Activated CD4-positive, alpha-beta T cell treated with anti-CD3 and anti-CD28 coated beads for 48 hours (primary cell): Measurements from ENCODE around the gene ATP2B3.
A peak's percentile ranks its signal among the peaks of the same experiment; 100 is the strongest.
"Not testable (repeated sequence)": the region's sequence is repeated elsewhere in the genome, so short reads cannot be mapped to it uniquely, and the experiment has no call there.

Source experiments
- DNase-seq: peaks from one replicate; pipeline ENCODE4 v3.0.0-alpha.2; 2020

The ATP2B3 gene

DNA sequence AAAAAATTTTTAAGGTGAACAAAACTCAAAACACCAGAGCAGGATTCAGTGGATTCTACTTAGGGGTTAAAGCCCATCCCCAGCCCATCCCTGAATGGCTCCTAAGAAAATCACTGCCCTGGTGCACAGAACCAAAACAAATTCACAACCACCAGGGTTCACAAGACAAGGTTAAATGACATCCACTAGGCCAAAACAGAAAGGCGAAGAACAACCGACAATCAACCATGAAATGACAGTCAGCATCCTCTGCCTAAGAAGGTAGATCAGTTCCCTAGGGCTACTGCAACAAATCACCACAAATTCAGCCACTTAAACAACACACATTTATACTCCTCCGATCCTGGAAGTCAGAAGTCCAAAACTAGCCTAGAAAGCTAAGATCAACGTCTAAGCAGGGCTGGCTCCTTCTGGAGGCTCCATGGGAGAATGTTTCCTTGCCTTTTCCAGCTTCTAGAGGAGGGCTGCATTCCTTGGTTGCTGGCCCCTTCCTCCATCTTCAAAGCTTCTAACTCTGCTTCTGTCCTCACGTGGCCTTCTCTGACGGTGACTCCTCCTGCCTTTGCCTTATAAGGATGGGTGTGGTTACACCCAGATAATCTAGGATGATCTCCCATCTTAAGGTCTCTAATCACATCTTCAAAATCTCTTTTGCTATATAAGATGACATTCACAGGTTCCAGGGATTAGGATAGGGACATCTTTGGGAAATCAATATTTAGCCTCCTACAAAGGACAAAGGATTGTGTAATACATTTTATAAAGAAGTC lies 79.7 kb downstream of the ATP2B3 start:
- DNase-seq: no peak

GRCh38 chrX:153598541-153599191 lies 81.2 kb downstream of the ATP2B3 start, which contains the start of gene CCNQ:
Gene CCNQ, minus strand, starts transcription at chrX:153599139. Its CDS starts 66 bp downstream, at chrX:153599073.
- peak; percentile 23 for DNase-seq

DNA sequence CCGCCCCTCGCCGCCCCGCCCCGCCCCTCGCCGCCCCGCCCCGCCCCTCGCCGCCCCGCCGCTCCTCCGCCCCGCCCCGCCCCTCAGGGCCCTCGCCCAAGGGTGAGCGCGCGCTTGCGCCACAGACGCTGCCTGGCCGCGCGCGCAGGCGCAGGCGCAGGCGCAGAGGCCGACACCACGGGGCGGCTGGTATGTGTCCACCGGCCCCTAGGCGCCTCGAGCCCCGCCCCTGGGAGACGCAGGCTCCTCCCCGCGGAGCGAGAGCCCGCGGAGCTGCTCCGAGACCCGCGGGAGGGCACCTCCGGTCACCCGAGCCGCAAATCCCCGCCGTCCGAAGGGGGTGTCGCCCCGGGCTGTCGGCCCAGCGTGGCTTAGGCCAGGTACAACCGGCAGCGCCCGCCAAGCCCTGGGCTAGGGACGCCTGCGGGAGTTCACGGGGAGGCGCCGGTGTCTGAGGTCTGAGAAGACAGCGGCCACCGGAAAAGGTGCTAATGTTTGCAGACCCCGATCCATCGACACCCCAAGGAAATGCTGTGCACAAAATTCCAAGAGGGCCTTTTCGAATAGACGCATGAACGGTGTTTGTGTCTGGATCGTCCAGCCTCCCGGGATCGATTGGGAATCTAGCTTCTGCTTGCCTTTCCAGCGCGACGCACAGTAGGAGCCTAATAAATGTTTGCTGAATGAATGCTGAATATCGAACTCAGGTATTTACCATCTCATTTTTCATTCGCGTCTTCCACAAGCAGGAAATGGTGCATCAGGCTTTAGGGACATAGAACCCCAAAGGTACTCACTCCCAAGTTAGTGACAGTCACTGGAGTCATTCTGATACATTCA lies 82.0 kb downstream of the ATP2B3 start:
- peak; percentile 89 for DNase-seq

GRCh38 chrX:153600032-153600373 lies 82.6 kb downstream of the ATP2B3 start:
- peak; percentile 13 for DNase-seq

GRCh38 chrX:153600921-153601320 lies 83.5 kb downstream of the ATP2B3 start:
- DNase-seq: no peak

DNA sequence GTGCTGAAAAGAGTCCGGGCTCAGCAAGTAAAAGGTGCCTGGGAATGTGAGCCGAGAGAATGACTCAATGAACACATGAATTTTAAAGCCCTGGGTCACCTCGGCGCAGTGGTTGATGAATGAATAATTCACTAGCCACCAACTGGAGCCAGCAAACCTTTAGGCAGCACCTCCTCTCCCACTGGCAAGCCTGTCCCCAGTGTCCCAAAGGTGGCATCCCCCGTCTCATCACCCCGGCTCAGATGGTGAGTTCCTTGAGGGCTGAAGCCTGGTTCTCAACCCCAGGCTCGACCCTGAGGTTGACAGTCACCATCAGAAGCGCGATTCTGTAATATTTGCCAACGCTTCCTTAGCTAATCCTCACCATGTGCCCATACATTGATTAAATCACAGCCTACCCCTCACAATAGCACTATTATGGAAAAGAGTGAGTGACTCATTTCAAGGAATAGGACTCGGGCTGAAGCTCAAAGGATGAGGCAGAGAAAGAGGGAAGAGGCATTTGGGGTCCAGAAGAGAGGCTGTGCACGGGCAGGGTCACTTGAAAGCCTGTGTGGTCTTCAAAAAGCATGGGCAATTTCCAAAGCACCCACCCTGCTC lies 84.2 kb downstream of the ATP2B3 start:
- no peak for DNase-seq

GRCh38 chrX:153602601-153603000 lies 85.2 kb downstream of the ATP2B3 start:
- DNase-seq: no peak

- DNase-seq: no peak
Measured at GRCh38 chrX:153603131-153603656, 85.8 kb downstream of the ATP2B3 start.

DNA sequence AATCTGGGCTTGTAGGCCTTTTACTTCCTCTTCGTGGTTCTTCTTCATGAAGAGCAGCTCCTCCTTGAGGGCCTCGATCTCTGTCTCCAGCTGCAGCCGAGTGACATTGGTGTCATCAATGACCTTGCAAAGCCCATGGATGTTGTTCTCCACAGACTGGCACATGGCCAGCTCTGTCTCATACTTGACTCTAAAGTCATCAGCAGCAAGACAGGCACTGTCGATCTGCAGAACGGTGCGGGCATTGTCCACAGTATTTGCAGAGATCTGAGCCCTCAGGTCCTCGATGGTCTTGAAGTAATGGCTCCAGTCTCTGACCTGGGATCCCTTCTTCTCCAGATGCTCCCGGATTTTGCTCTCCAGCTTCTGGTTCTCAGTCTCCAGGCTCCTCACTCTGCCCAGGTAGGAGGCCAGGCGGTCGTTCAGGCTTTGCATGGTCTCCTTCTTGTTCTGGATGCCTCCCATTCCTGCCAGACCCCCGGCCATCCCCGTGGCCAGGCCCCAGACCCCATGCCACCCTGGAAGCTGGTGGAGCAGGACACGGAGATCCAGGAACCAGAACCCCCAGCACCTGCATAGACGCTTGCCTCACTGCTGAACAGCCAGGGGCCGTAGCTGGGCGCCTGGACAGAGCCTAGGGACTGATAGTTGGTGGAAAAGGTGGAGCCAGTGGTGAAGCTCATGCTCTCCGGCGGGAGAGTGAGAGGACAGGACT lies 87.4 kb downstream of the ATP2B3 start:
- DNase-seq: not testable (repeated sequence)

DNA sequence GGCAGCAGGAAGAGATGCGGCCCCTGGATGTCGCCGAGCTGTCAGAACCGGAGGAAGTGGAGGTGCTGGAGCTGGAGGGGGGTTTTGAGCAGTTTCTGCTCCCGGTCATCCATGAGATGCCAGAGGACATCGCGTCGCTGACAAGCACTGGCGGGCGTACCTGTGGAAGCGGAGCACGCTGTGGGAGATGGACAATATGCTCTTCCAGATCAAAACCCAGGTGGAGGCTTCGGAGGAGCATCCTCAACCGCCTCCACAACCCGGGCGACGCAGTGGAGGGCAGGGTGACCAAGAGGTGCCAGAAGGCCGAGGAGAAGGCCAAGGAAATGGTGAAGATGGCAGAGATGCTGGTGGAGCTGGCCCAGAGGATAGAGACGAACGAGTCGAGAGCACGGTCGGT lies 89.1 kb downstream of the ATP2B3 start:
- no peak for DNase-seq

- DNase-seq: no peak
Measured at GRCh38 chrX:153608376-153608775, 90.9 kb downstream of the ATP2B3 start.

- no peak for DNase-seq
Measured at GRCh38 chrX:153608806-153609205, 91.4 kb downstream of the ATP2B3 start.

DNA sequence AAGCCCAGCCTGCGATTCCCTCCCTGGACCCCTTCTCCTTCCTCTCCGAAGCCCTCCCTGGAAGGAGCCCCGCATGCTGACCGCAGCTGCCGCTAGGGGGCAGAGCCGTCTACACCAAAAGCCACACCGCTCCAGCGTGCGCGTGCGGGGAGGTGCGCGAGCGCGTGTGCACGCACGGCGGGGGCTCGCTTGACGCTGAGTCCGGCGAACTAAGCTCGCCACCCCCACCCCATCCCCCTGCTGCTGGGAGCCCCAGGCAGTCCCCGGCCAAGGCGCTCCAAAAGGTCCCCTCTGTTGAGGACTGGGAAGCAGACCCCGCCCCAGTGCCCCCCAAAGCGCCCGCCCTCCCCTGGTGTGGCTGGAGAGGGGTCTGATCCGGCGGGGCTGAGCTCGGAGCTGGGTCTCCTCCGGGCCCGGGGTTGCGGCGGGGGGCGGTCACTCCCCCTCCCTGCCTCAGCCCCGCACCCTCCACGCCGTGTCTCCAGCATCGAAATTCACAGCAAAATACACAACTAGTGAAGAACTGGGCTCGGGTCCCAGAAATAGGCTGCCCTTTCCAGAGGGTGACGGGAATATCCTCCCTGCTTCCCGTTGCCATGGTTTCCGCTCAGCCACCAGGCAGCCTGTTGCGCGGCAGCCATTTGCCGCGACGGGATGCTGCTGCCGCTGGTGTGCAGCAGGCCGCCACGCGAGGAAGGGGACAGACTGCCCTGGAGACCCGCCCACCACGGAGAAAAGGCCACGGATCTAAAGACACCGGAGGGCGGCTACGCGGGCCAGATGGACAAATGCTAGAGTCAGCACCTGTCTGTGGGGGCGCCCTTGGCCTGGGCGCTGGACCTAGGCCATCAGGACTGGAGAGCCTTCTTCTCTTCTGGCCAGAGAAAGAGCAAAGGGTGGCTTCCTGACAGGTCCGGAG lies 92.7 kb downstream of the ATP2B3 start:
- DNase-seq: peak; percentile 84

GRCh38 chrX:153610836-153611213 lies 93.4 kb downstream of the ATP2B3 start:
- DNase-seq: no peak

DNA sequence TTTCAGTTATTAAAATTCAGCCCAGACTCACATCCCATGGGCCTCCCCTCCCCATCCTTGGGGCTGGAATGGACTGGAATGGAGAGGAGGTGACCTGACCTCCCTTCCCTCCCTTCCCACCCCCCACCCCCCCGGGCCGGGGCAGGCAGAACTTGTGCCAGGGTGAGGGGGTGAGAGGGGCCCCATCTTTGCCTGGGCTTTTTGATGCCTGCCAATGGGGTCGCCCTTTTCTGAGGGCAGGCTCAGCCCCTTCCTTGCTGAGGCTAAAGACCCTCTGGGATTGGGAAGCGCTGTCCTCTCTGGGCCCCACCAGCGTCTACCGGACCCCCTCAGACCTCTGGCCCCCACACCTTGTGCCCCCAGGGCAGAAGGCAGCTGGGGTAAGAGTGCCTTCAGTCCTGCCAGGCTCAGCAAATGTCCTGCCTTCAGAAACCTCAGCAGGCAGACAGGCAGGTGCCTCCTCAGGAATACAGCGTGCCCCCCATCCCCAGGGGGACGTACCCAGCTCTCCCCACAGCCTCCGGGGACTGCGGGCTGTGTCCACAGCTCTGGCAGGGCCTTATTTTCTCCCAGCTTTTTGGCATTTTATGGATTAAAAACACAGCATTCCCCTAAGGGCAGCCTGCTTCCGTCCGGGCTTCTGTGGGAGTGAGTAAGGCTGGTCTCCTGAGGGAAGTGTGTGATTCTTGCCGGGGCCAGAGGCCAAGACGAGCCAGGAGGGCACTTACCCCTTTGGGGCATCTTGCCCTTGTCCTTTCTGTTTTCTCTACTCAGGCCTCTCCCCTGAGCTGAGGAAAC lies 94.1 kb downstream of the ATP2B3 start:
- no peak for DNase-seq

DNA sequence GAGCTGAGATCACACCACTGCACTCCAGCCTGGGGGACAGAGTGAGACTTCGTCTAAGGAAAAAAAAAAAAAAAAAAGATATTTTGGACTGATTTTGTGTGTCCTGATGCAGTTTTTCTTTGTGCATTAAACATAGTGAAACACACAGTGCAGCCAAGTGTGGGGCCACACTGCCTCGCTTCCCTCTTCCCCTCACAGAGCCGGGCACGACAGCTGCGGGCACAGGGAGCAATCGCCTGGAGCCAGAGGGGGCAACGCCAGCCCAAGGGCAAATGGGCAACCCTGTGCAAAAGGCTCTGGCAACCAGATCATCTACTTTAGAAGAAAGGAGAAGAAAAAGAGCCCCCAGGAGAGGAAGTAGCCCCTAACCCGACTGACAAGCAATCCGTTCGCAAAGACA lies 95.0 kb downstream of the ATP2B3 start:
- DNase-seq: no peak

- DNase-seq: no peak
Measured at GRCh38 chrX:153614818-153615217, 97.4 kb downstream of the ATP2B3 start.

DNA sequence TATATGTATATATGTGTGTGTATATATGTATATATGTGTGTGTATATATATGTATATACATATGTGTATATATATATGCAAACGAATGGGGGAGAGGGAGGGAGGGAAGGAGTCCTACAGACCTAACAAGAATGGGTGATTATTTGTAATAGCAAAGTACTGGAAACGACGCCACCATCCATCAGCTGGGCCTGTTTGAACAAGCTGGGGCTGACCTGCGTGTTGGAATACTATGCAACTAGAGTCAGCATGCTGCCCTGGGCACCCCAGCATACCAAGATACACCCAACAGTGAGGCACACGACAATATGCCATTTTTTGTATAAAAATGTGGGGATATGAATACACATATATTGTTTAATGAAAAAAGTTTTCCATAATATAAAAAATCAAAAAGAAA lies 103.1 kb downstream of the ATP2B3 start:
- DNase-seq: no peak

GRCh38 chrX:153621949-153622598 lies 104.6 kb downstream of the ATP2B3 start:
- no peak for DNase-seq
